Stimulated activated CD8-positive, alpha-beta memory T cell treated with anti-CD3 and anti-CD28 coated beads, Interleukin-7, amount 100 ng/mL, for 48 hours (primary cell): ENCODE measurements around the gene SLC25A26.

Experiments used
- DNase-seq, 2 donors: peaks; one replicate each; pipeline ENCODE4 v3.0.0-alpha.2; 2020; ENCODE audit warnings: low read depth in 1 of 2; ENCODE audit errors: extremely low read depth in 1 of 2

Gene SLC25A26

GRCh38 chr3:66220602-66221377 lies at the start of gene SLC25A26:
Gene SLC25A26, plus strand, starts transcription at chr3:66221001. Its CDS starts 94 bp downstream, at chr3:66221095.
- peak; percentile 87 to 97 for DNase-seq

DNA sequence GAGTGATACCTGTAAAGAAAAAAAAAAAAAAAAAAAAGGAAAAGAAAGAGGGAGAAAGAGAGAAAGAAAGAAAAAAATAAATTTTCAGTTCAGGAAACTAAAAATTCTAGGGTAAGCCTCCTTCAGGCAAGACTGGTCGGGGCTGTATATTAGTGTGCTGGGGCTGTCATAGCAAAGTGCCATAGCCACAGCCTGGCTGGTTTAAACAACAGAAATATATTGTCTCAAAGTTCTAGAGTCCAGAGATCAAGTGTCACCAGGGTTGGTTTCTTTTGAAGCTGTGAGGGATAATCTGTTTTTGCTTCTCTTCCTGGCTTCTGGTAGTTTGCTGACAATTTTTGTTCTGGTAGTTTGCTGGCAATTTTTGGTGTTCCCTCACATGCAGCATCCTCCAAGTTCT lies 48.4 kb upstream of the SLC25A26 start:
- DNase-seq, result no peak

DNA sequence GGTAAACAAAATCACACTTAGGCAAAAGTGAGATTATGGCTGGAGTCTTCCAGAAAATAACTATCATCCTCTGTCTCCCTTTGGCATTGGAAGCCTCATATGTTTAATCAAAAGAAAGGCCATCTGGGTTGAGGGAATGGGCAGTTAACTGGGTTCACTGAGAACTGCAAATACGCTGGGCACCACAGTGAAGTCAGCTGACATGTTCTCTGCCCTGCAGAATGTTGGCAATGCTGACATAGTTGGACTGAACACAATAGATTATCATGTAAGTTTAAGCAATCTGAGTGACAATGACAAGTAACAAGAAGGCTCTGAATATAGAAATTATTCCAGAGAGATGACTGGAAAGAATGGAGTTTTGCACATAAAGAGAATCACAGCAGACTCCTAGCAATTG lies 43.8 kb upstream of the SLC25A26 start:
- DNase-seq, result no peak

- DNase-seq, result no peak
Observed at GRCh38 chr3:66178206-66178605, 42.6 kb upstream of the SLC25A26 start.

DNA sequence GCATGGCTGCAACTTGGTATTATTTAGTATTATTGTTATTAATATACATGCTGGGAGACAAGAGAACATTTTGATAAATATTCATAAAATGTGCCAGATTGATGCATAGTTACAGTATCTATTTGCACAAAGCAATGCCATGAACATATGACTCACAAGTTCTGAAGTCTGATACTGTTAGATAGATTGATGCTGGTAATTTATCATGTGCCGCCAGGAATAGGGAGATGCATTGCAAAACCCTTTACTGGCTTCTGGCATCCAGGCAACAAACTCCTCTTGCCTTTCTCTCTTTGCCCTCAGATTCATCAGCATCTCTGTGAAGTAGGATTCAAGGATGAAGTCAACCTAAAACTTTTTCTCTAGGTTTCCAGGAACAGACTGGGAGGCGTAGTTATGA lies 41.0 kb upstream of the SLC25A26 start:
- no peak for DNase-seq

GRCh38 chr3:66181764-66182163 lies 39.0 kb upstream of the SLC25A26 start:
- no peak for DNase-seq

- no peak for DNase-seq
Observed at GRCh38 chr3:66182246-66182645, 38.6 kb upstream of the SLC25A26 start.

GRCh38 chr3:66186545-66186944 lies 34.3 kb upstream of the SLC25A26 start:
- no peak for DNase-seq

DNA sequence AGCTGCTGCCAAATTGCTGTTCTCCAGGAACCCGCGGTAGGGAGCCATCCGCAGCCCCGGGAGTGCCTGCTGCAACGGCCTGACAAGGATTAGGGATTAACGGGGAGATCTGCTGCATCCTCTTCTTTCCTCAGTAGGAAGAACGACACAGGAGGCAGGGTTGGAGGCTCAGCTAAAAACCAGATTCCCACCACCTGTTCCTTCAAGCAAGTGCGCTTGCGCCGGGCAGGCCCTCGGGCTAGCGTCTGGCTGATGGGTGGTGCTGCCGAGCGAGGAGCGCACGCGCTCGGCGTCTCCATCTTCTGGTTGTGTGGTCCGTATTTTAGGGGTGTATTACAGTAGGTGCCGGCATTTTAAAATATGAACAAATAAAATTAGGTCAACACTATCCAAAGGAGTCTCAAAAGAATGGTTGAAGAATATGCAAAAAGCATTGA lies 25.4 kb upstream of the SLC25A26 start:
- peak in 1 of 2 donors; percentile 7 for DNase-seq

- DNase-seq, result no peak
Observed at GRCh38 chr3:66196633-66197032, 24.2 kb upstream of the SLC25A26 start.

DNA sequence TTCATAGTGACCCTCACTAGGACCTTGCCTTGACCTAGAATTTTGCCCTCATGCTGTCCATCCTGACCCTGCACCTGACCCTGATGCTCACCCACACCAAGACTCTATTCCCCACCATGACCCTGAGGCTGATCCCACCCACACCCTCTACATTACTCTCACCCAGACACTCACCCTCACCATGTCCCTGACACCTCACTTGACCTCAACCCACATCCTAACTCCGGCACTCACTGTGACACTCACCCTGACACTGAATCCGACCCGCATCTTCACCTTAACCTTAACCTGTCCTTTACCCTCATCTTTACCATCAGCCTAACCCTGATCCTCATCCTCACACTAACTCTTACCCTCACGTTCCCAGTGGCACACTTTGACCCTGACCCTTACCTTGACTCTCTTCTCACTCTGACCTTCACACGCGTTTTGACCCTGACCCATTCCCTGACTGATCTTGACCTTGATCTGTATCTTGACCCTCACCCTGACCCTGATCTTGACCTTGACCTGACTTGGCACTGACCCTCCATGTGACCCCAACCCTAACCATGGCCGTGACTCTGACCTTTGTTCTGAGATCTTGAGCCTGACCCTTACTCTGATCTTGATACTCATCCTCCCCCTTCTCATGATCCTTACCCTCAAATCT lies 22.2 kb upstream of the SLC25A26 start:
- DNase-seq, result no peak

GRCh38 chr3:66199089-66199473 lies 21.7 kb upstream of the SLC25A26 start:
- no peak for DNase-seq

DNA sequence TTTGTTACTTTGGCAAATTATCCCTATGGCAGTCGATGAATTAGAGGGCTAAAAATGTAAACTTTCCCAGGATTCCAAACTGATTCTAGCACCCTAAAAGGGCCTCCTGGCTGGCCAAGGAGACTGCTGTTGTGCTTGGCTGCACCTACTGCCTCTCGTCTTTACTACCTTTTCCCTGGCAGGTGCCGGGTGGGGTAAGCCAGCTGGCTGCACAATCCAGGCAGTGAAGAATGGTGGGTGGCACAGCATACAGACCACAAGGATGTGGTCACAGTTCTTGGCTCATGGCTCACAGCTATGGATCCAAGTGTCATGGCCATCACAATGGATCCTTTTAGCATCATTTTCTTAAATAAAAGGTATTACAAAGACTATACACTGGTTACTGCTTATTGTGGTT lies 20.7 kb upstream of the SLC25A26 start:
- no peak for DNase-seq

DNA sequence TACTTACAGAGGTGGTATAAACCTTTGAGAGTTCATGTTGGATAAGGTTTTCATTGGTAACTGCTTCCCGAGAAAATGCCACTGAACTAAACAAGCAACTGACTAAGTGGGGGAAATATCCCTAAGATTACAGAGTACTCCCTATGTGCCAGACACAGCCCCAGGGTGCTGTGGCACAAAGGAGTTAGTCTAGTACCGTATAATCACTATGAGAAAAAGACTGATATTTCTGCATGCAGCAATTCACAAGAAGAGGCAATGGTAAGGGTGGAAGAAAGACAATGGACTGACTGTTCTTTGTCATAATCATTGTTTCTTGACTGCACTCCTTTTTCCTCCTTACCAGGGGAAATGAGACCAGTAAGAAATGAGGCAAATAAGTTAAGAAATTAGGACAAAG lies 20.0 kb upstream of the SLC25A26 start:
- no peak for DNase-seq

- DNase-seq, result no peak
Observed at GRCh38 chr3:66203275-66203674, 17.5 kb upstream of the SLC25A26 start.

- DNase-seq, result no peak
Observed at GRCh38 chr3:66206806-66207205, 14.0 kb upstream of the SLC25A26 start.

DNA sequence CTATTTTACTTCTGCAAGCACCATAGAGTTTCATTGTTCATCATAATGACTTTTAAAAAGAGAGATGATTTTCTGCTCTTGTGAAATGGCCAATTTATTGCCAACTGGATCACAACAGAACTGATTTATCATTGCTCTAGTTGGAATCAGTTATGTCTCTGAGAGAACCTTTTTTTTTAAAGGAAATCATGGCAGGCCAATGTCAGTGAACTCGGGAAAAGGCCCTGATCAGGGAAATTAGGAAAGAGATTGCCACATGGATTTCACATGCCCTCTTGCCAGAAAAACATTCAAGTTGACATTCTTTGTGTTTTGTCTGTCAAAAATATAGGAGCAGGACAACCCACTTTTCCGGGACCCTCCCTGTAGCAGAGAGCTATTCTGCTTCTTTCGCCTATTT lies 12.6 kb upstream of the SLC25A26 start:
- DNase-seq, result no peak

GRCh38 chr3:66210687-66211295 lies 10.0 kb upstream of the SLC25A26 start:
- no peak for DNase-seq

- DNase-seq, result no peak
Observed at GRCh38 chr3:66211779-66212178, 9.0 kb upstream of the SLC25A26 start.

GRCh38 chr3:66215106-66215505 lies 5.7 kb upstream of the SLC25A26 start:
- no peak for DNase-seq

- DNase-seq, result no peak
Observed at GRCh38 chr3:66220066-66220465, 735 bp upstream of the SLC25A26 start.

DNA sequence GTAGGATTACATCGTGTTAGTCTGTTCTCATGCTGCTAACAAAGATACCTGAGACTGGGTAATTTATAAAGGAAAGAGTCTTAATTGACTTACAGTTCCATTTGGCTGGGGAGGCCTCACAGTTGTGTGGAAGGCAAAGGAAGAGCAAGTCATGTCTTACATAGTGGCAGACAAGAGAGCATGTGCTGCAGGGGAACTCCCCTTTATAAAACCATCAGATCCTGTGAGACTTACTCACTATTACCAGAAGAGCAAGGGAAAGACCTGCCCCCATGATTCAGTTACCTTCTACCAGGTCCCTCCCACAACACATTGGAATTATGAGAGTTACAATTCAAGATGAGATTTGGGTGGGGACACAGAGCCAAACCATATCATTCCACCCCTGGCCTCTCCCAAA lies 3.4 kb downstream of the SLC25A26 start:
- peak in 1 of 2 donors; percentile 9 for DNase-seq
